HepG2 (cell line): Measurements from ENCODE around the gene P4HTM. TPM values are rescaled to one million over a fixed set of nuclear protein-coding genes. Genes with fewer than 3 reads are reported as not detected.
A peak's percentile ranks its signal among the peaks of the same experiment; 100 is the strongest.

Experiments used
- ASH2L ChIP-seq: fragments of 300-600, 200-600 bp; sonication (generic); IDR thresholded peaks from 2 replicates; pipeline ENCODE4 v1.7.0; 2017; ENCODE audit warnings: low read depth, mild to moderate bottlenecking, moderate library complexity, mixed read lengths, low read length; ENCODE audit not compliant: insufficient read length
- E2F2 ChIP-seq: sonication (generic); formaldehyde crosslinking; IDR thresholded peaks from 2 replicates; pipeline ENCODE4 v1.4.0; 2020; ENCODE audit warnings: missing genetic modification reagents, borderline replicate concordance
- GLI4 ChIP-seq: sonication (generic); formaldehyde crosslinking; IDR thresholded peaks from 2 replicates; pipeline ENCODE4 v1.5.1; 2020; ENCODE audit warnings: missing genetic modification reagents, mild to moderate bottlenecking, moderate library complexity, borderline replicate concordance
- MBNL3 ChIP-seq: fragments of 250-450 bp; sonication (Bioruptor Pico); conservative IDR thresholded peaks from 2 replicates; pipeline ENCODE4 v1.8.0; 2022; ENCODE audit warnings: mild to moderate bottlenecking, inconsistent platforms
- MLLT10 ChIP-seq: sonication (generic); formaldehyde crosslinking; IDR thresholded peaks from 2 replicates; pipeline ENCODE4 v1.4.0; 2020; ENCODE audit warnings: missing genetic modification reagents
- POLR2A ChIP-seq, 2 experiments: IDR thresholded peaks; 2 replicates each; pipeline ENCODE4 v1.6.1; 2011; ENCODE audit warnings: low read depth in 2 of 2, low read length in 2 of 2, mild to moderate bottlenecking in 1 of 2, moderate library complexity in 1 of 2; ENCODE audit not compliant: insufficient read depth in 1 of 2
- PPARG ChIP-seq: conservative IDR thresholded peaks from 2 replicates; pipeline ENCODE4 v1.6.1; 2016; ENCODE audit warnings: missing biosample characterization, missing genetic modification reagents
- SIN3A ChIP-seq: IDR thresholded peaks from 2 replicates; pipeline ENCODE4 v1.6.1; 2011; ENCODE audit warnings: low read depth, mild to moderate bottlenecking, control low read depth, low read length, borderline replicate concordance
- TCF7 ChIP-seq: sonication (generic); IDR thresholded peaks from 2 replicates; pipeline ENCODE4 v1.6.1; 2016; ENCODE audit warnings: antibody characterized with exemption, low read depth
- ZNF574 ChIP-seq: sonication (generic); formaldehyde crosslinking; IDR thresholded peaks from 2 replicates; pipeline ENCODE4 v1.4.0; 2020; ENCODE audit warnings: missing genetic modification reagents
- ZNF629 ChIP-seq: sonication (generic); formaldehyde crosslinking; conservative IDR thresholded peaks from 2 replicates; pipeline ENCODE4 v1.5.0; 2020; ENCODE audit warnings: missing genetic modification reagents
- ZNF672 ChIP-seq: sonication (generic); formaldehyde crosslinking; IDR thresholded peaks from 2 replicates; pipeline ENCODE4 v1.8.1; 2022; ENCODE audit warnings: missing genetic modification reagents
- ZNF816 ChIP-seq: sonication (generic); formaldehyde crosslinking; IDR thresholded peaks from 2 replicates; pipeline ENCODE4 v1.8.0; 2022; ENCODE audit warnings: missing genetic modification reagents, mild to moderate bottlenecking, borderline replicate concordance
- ZSCAN21 ChIP-seq: sonication (generic); formaldehyde crosslinking; IDR thresholded peaks from 2 replicates; pipeline ENCODE4 v1.8.0; 2022; ENCODE audit warnings: mild to moderate bottlenecking, missing genetic modification reagents, moderate library complexity, borderline replicate concordance
- ZSCAN31 ChIP-seq: sonication (generic); formaldehyde crosslinking; IDR thresholded peaks from 2 replicates; pipeline ENCODE4 v1.5.0; 2020; ENCODE audit warnings: low read depth, mild to moderate bottlenecking, missing genetic modification reagents
- polyA plus RNA-seq, 8 experiments: library from polyadenylated mRNA; depleted of rRNA in 3 of 8; stranded (reverse) in 7 of 8; unstranded in 1 of 8; fragments of >200 nt; fragmentation: Illumina TruSeq in 4 of 8; extraction: Trizol in 4 of 8; gene quantifications; 2 replicates each; pipeline versions ENCODE4 v1.2.1 to v1.2.3, GENCODE V29; 2011 to 2016; ENCODE audit warnings: low read depth in 4 of 8, missing spikeins in 1 of 8, mixed read lengths in 1 of 8; ENCODE audit not compliant: insufficient read depth in 1 of 8
- total RNA-seq, 5 experiments: library from RNA; depleted of rRNA; stranded (reverse); fragments of >200 nt; fragmentation: Illumina TruSeq; extraction: Trizol; gene quantifications; 2 replicates each; pipeline ENCODE4 v1.2.3, GENCODE V29; 2016; ENCODE audit warnings: low read depth in 1 of 5
- TF ChIP-seq, protein P1 (sequence below): sonication (generic); formaldehyde crosslinking; conservative IDR thresholded peaks from 2 replicates; pipeline ENCODE4 v1.4.0; 2020; ENCODE audit warnings: missing genetic modification reagents
- TF ChIP-seq, protein P2 (sequence below): sonication (generic); formaldehyde crosslinking; IDR thresholded peaks from 2 replicates; pipeline ENCODE4 v1.5.1; 2020; ENCODE audit warnings: missing genetic modification reagents, mild to moderate bottlenecking, borderline replicate concordance
- TF ChIP-seq, protein P3 (sequence below): sonication (generic); formaldehyde crosslinking; IDR thresholded peaks from 2 replicates; pipeline ENCODE4 v1.4.0; 2020; ENCODE audit warnings: missing genetic modification reagents, mild to moderate bottlenecking, borderline replicate concordance

P4HTM gene
- total and polyA plus RNA-seq, 2 of the 13 experiments (the other 11 are each of a cell fraction or from before 2014, with no cell fraction given), result 0.01 TPM; not detected in 1

DNA sequence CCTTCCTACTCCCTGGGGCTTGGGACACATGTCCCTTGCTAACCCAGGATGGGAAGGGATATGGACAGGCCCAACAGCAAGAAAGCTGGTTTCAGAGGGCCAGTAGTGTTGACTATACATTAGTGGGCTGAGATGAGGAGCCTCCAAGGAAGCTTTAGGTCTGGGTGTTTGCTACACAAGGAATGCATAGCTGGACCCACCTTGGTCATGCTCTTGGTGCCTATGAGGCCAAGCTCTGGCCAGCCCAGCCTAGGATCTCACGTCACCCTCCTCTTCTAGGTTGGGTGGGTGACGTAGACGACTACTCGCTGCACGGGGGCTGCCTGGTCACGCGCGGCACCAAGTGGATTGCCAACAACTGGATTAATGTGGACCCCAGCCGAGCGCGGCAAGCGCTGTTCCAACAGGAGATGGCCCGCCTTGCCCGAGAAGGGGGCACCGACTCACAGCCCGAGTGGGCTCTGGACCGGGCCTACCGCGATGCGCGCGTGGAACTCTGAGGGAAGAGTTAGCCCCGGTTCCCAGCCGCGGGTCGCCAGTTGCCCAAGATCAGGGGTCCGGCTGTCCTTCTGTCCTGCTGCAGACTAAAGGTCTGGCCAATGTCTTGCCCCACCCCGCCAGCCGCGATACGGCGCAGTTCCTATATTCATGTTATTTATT is 16.5 kb downstream of the P4HTM start (continued):
- TF ChIP-seq, protein P1, sequence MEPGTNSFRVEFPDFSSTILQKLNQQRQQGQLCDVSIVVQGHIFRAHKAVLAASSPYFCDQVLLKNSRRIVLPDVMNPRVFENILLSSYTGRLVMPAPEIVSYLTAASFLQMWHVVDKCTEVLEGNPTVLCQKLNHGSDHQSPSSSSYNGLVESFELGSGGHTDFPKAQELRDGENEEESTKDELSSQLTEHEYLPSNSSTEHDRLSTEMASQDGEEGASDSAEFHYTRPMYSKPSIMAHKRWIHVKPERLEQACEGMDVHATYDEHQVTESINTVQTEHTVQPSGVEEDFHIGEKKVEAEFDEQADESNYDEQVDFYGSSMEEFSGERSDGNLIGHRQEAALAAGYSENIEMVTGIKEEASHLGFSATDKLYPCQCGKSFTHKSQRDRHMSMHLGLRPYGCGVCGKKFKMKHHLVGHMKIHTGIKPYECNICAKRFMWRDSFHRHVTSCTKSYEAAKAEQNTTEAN (CRISPR knock-in tag), result 0 out of 2 replicates have a peak, but pooled peaks have one; percentile 47
- TF ChIP-seq GLI4 (CRISPR knock-in tag) (no peak), MLLT10 (CRISPR knock-in tag) (no peak), SIN3A (no peak), ZNF629 (0 out of 2 replicates have a peak, but pooled peaks have one; percentile 11), ZSCAN31 (CRISPR knock-in tag) (no peak), PPARG (CRISPR knock-in tag) (no peak), MBNL3 (CRISPR knock-in tag) (no peak), ZNF816 (no peak), TCF7 (no peak), ASH2L (no peak), E2F2 (CRISPR knock-in tag) (no peak), ZNF574 (no peak), ZNF672 (no peak), ZSCAN21 (CRISPR knock-in tag) (no peak), POLR2A (IDR thresholded peaks at IDR 0.05; ENCODE audit: insufficient read depth in 1 of 2, low read depth in 2 of 2, low read length in 2 of 2) (no peak)
- TF ChIP-seq, protein P2, sequence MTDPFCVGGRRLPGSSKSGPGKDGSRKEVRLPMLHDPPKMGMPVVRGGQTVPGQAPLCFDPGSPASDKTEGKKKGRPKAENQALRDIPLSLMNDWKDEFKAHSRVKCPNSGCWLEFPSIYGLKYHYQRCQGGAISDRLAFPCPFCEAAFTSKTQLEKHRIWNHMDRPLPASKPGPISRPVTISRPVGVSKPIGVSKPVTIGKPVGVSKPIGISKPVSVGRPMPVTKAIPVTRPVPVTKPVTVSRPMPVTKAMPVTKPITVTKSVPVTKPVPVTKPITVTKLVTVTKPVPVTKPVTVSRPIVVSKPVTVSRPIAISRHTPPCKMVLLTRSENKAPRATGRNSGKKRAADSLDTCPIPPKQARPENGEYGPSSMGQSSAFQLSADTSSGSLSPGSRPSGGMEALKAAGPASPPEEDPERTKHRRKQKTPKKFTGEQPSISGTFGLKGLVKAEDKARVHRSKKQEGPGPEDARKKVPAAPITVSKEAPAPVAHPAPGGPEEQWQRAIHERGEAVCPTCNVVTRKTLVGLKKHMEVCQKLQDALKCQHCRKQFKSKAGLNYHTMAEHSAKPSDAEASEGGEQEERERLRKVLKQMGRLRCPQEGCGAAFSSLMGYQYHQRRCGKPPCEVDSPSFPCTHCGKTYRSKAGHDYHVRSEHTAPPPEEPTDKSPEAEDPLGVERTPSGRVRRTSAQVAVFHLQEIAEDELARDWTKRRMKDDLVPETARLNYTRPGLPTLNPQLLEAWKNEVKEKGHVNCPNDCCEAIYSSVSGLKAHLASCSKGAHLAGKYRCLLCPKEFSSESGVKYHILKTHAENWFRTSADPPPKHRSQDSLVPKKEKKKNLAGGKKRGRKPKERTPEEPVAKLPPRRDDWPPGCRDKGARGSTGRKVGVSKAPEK, result no peak
- TF ChIP-seq, protein P3, sequence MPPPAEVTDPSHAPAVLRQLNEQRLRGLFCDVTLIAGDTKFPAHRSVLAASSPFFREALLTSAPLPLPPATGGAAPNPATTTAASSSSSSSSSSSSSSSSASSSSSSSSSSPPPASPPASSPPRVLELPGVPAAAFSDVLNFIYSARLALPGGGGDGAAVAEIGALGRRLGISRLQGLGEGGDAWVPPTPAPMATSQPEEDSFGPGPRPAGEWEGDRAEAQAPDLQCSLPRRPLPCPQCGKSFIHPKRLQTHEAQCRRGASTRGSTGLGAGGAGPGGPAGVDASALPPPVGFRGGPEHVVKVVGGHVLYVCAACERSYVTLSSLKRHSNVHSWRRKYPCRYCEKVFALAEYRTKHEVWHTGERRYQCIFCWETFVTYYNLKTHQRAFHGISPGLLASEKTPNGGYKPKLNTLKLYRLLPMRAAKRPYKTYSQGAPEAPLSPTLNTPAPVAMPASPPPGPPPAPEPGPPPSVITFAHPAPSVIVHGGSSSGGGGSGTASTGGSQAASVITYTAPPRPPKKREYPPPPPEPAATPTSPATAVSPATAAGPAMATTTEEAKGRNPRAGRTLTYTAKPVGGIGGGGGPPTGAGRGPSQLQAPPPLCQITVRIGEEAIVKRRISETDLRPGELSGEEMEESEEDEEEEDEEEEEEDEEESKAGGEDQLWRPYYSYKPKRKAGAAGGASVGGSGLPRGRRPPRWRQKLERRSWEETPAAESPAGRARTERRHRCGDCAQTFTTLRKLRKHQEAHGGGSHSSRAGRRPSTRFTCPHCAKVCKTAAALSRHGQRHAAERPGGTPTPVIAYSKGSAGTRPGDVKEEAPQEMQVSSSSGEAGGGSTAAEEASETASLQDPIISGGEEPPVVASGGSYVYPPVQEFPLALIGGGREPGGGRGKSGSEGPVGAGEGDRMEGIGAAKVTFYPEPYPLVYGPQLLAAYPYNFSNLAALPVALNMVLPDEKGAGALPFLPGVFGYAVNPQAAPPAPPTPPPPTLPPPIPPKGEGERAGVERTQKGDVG (CRISPR knock-in tag), result no peak
